D721Med (cell line): Measurements from ENCODE around the gene ABAT.

ENCODE experiments used
- DNase-seq: peaks from one replicate; pipeline ENCODE4 v3.0.0; 2011; ENCODE audit warnings: low spot score; ENCODE audit not compliant: insufficient read length
- FAIRE-seq: peaks from 2 replicates; lab custom pipeline; 2011; peaks lifted over from hg19 to GRCh38; lab: Jason Lieb, UNC
- TF ChIP-seq, protein P1 (sequence below): IDR thresholded peaks from 2 replicates; pipeline ENCODE4 v1.5.1; 2012; ENCODE audit warnings: mild to moderate bottlenecking, control low read depth; ENCODE audit not compliant: insufficient read depth; ENCODE audit errors: missing control alignments

The ABAT gene

DNA sequence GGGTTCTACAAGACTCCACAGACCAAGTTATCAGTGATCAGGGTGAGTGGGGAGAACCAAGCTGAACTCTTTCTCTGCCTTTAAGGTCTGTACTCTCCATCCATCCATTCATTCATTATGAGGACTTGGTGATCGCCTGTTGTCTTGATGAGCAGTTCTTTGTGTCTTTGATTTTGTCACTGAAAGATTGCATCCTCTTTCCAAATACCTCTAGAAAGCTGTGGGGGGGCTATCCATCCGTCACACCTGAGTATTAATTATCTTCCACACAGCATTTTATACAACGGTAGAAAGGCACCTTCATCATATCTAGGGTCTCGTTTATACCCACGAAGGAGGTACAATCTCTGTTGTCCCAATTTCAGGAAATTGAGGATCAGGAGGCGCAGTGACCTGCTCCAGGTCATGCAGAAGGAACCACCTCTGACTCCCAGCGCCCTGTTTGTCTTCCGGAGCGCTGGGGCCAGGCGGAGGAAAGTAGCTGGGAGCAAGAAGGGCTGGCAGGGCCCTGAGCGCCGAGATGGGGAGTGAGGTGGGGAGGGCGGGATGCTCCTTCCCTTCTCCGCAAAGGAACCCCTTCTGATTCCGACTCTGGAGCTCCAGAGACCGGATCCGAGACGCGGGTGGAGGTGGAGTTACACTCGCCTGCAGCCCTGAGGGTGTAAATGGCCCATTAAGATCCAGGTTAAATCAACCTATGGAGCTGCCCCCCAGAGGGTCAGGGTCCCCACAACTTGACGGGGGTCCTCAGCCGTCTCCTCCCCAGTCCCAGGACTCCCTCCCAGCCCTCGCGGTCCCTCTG, 605 bp upstream of the ABAT start:
- TF ChIP-seq, protein P1, sequence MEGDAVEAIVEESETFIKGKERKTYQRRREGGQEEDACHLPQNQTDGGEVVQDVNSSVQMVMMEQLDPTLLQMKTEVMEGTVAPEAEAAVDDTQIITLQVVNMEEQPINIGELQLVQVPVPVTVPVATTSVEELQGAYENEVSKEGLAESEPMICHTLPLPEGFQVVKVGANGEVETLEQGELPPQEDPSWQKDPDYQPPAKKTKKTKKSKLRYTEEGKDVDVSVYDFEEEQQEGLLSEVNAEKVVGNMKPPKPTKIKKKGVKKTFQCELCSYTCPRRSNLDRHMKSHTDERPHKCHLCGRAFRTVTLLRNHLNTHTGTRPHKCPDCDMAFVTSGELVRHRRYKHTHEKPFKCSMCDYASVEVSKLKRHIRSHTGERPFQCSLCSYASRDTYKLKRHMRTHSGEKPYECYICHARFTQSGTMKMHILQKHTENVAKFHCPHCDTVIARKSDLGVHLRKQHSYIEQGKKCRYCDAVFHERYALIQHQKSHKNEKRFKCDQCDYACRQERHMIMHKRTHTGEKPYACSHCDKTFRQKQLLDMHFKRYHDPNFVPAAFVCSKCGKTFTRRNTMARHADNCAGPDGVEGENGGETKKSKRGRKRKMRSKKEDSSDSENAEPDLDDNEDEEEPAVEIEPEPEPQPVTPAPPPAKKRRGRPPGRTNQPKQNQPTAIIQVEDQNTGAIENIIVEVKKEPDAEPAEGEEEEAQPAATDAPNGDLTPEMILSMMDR, result no peak
- DNase-seq (no peak), FAIRE-seq (no peak)

DNA sequence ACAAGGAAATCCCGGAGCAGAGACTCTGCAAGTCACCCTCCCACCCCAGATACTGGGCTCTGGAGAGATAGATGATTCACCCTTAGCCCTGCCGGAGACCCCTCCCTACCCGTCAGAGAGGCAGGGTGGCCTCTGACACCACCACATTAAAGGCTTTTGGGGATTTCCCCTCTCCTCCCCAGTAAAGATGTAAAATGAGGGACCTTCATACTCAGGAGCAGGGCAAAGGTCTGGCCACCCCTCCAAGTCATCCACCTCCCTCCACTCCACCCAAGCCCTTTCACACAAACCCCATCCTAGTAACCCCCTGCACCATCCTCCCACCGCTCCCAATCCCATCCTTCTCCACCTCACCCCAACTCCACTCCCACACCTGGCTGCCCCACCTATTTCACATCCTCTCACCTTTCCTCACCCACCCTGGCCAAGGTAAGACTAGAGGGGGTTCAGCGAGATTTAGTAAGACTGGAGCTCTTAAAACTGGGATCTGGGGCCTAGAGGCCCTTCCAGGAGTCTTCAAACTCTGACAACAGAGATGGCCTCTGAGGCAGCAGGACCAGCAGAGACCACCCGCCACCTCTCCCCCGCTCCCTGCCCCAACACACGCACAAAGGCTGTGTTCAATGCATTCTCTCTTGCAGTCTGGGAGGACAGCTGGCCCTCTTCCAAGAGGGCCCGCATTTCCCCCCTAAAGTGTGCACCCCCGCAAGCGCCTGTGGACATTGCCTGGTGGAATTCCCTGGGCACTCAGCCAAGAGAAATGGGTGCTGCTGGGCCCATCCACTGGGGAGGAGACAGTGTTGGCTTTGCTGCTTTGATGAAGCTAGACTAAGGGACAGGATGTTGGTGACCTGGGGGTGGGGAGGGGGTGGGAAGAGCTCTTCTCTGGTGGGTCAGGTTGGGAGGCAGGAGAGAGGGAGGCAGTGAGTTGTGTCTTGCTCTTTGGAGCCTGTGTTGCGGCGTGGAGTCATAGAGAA, 1.1 kb downstream of the ABAT start:
- TF ChIP-seq, protein P1, result no peak
- FAIRE-seq (no peak), DNase-seq (no peak)

DNA sequence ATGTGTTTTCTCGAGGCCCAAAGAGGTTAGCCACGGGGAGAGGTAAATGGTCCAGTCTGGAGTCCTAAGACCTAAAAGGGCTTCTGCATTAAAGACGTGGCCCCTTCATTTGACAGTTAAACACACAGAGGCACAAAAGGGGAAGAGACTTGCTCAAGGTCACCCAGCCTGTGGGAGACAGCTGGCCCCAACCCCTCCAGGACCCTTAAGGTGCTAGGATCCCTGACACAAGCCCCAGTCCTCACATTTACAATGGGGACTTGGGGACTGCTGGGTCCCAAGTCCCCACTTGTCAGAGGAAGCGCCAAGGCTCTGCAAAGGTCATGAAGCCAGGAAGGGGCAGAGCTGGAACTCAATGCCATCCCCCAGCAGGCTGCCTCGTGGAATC, 1.7 kb downstream of the ABAT start:
- FAIRE-seq, result no peak
- no peak for DNase-seq
- TF ChIP-seq, protein P1, result no peak

DNA sequence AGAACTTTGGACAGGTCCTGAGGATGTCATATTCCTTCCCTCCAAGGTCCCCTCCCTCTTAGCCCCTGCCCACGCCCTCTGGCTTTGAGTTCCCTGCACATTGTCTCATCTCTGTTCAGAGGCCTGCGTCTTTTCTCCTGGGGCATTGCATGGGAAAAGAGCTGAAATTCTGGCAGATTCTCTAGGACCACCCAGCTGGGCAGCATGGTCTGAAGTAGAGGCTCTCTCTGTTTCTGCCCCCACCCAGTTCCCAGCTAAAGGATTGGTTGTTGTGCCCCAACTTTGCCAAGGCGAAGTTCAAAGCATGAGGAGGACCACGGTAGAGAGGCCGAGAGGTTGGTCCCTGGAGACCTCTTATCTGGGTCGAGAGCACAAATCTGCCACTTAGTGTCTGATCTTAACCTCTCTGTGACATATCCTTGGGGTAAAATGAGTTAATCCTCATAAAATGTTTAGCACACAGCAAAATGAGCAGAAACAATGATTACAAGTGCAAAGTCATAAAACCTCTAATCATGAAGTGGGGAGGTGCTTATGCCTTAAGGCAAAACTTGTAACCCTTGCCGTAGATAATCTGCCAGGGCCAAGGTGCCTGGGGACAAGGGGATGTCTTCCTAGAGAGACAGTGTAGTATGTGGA, 2.4 kb downstream of the ABAT start:
- TF ChIP-seq, protein P1, result no peak
- DNase-seq (no peak), FAIRE-seq (no peak)

DNA sequence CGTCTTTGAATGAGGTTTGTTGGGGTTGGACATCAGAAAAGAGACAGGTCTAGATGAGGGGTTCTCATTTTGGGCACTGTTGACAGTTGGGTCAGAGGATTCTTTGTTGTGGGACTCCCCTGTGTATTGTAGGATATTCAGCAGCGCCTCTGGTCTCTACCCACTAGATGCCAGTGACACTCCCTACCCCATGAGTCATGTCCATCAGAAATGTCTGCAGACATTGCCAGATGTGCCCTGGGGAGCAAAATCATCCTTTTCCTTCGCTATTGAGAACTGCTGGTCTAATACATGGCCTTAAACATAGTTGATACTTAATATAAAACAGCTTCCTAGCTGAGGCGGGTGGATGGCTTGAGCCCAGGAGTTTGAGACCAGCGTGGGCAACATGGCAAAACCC, 3.1 kb downstream of the ABAT start:
- FAIRE-seq, result no peak
- TF ChIP-seq, protein P1, result no peak
- no peak for DNase-seq

DNA sequence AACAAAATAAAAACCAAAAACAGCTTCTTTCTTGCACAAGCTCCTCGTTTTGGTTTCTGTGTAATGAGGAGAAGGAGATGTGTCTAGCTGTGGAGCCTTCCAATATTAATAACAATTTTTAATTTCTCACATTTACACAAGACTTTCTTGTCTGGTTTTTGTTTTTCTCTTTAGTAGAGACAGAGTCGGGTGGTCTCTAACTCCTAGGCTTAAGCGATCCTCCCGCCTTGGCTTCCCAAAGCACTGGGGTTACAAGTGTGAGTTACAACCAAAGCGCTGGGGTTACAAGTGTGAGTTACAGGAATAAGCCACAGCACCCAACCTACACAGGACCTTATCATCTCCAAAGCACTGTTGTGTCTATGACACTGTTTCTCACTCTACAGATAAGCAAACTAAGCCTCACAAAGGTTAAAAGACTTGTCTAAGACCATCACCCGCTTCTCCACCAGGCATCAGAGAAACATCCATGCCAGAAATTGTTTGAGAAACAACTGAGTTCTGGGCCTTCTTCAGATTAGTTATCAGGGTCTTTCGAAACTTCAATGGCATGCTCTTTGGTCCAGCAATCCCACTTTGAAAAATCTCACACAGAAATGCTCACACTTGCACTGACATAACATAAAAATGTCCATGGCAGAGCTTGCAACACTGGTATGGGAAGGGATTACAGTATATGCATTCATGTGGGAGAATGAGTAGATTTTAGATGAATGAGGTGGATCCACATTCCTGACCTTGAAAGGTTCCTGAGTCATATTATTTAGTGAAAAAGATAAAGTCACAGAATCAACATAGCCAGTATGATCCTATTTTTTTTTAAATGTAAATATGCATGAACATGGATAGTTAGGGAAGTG, 3.9 kb downstream of the ABAT start:
- FAIRE-seq (no peak), DNase-seq (no peak)
- TF ChIP-seq, protein P1, result no peak
